Heart left ventricle (tissue), 16 donors: ENCODE measurements around the gene ATRNL1. TPM values are rescaled to one million over a fixed set of nuclear protein-coding genes. Genes with fewer than 3 reads are reported as not detected.

ENCODE experiments used
- ATAC-seq, 4 donors: fragments of 200-7000 bp; cut with Tn5 transposase; one replicate each; pipeline ENCODE4 v1.9.1; 2020 to 2022; ENCODE audit warnings: moderate library complexity in 4 of 4, mild to moderate bottlenecking in 3 of 4, moderate number of reproducible peaks in 1 of 4
- DNase-seq, 5 donors: peaks; one replicate each; pipeline ENCODE4 v3.0.0-alpha.2; 2020
- H3K27ac ChIP-seq, 12 donors: fragments of 200-600 bp; sonication (generic) in 4 of 12; one replicate each; pipeline versions ENCODE4 v1.5.0 to v1.8.0; 2016 to 2022; ENCODE audit warnings: mild to moderate bottlenecking in 2 of 12
- H3K27me3 ChIP-seq, 9 donors: fragments of 200-600 bp; sonication (generic) in 2 of 9; one replicate each; pipeline versions ENCODE4 v1.5.1 to v1.8.0; 2016 to 2022; ENCODE audit warnings: mild to moderate bottlenecking in 3 of 9
- H3K36me3 ChIP-seq, 9 donors: fragments of 200-600 bp; sonication (generic) in 2 of 9; one replicate each; pipeline versions ENCODE4 v1.5.0 to v1.8.0; 2018 to 2022; ENCODE audit warnings: mild to moderate bottlenecking in 2 of 9
- H3K4me1 ChIP-seq, 12 donors: fragments of 200-600 bp; sonication (generic) in 4 of 12; one replicate each; pipeline versions ENCODE4 v1.5.0 to v1.8.0; 2016 to 2022; ENCODE audit warnings: mild to moderate bottlenecking in 3 of 12
- H3K4me3 ChIP-seq, 12 donors: fragments of 200-600 bp; sonication (generic) in 4 of 12; one replicate each; pipeline versions ENCODE4 v1.5.0 to v1.8.0; 2017 to 2022; ENCODE audit warnings: mild to moderate bottlenecking in 9 of 12, moderate library complexity in 4 of 12
- H3K9me3 ChIP-seq, 12 donors: fragments of 200-600 bp; sonication (generic) in 4 of 12; one replicate each; pipeline versions ENCODE4 v1.5.0 to v1.8.0; 2016 to 2022; ENCODE audit warnings: mild to moderate bottlenecking in 1 of 12
- POLR2A ChIP-seq, 2 donors: fragments of 450-650 bp; IDR thresholded peaks; one replicate each; pipeline ENCODE4 v1.6.1; 2017; ENCODE audit warnings: antibody characterized with exemption in 2 of 2, mild to moderate bottlenecking in 2 of 2, moderate library complexity in 2 of 2
- WGBS, 4 donors: extraction: QIAGEN DNeasy Blood & Tissue Kit in 2 of 4; methylation state at CpG; one replicate each; pipeline versions ENCODE4 v1.1.5 to v1.1.7; 2013 to 2018; 5-methylcytosine and 5-hydroxymethylcytosine counted together
- intact Hi-C, 10 donors: fragments of 100-400 bp; cut with DNase I; formaldehyde crosslinking; loops; one replicate each; pipeline versions ENCODE4 v1.11.1 to v1.14.2; 2022
- polyA plus RNA-seq, 2 donors: library from polyadenylated mRNA; stranded (reverse); fragments of 200-250 nt; gene quantifications; one replicate each; pipeline ENCODE4 v1.2.3, GENCODE V29; 2013
- total RNA-seq, 9 donors: library from RNA; depleted of rRNA in 2 of 9; stranded (reverse); fragments of >200 nt in 2 of 9; fragmentation: NEBNext Ultra II Directional in 3 of 9; extraction: Animal tissue kit (Norgen Biotek cat#: 25700) in 3 of 9; gene quantifications; one replicate each; pipeline versions ENCODE4 v1.1.0 to v1.2.4, GENCODE V29; 2016 to 2023
- TF ChIP-seq, protein P1 (sequence below), 12 donors: fragments of 200-600 bp; sonication (generic) in 4 of 12; IDR thresholded peaks; one replicate each; pipeline versions ENCODE4 v1.5.0 to v1.8.0; 2018 to 2022; ENCODE audit warnings: antibody characterized with exemption in 12 of 12, mild to moderate bottlenecking in 5 of 12
- donor health status: ischemic (EF 13 %, LVEDD 7.1; RV severe dilation, severe dysfunction).
- donor health status: healthy with polysubstance abuse.
- donor health status: DM: no; HTN: yes; CAD: no.
- donor health status: DM: no; HTN: no; CAD: no.
- donor health status: ischemic (EF 25% LVEDD 6.9; RV normal size, moderate dysfunction).
- donor health status: ischemic (EF 25% LVEDD 5.7; RV mildly dilated, moderate dysfunction).
- donor health status: healthy.
- donor health status: DM: yes; HTN: yes; CAD: no.
- donor health status: ischemic (EF 35%, LVEDD 5.7; RV mildly dilated, moderate dysfunction).
- donor health status: nonischemic (EF 11% LVEDD 7.7; RV severe dilation, severe dysfunction).
- donor health status: DM: yes; HTN: yes; CAD: no.
- donor health status: PGD.
- donor health status: ischemic (EF 29% LVEDD 5.4; RV normal size, mild dysfunction).
- donor health status: nonischemic (EF 23%, LVEDD 6.1; RV moderate dilation, normal function).

The ATRNL1 gene
- total and polyA plus RNA-seq, 11 donors: 0.13 to 28.5 (median 3.0) TPM

- Histone ChIP-seq H3K27ac (no peak overlapping the region), H3K4me1 (peaks cover 0 to 8% (median 0%) of the 10 kb centered on the region in 12 donors), H3K4me3 (no peak overlapping the region), H3K27me3 (no peaks in the 10 kb centered on the region), H3K36me3 (no peaks in the 10 kb centered on the region), H3K9me3 (no peaks in the 10 kb centered on the region)
- ATAC-seq (no peak), DNase-seq (no peak)
- TF ChIP-seq POLR2A (IDR thresholded peaks at IDR 0.05): no peak
- TF ChIP-seq, protein P1, sequence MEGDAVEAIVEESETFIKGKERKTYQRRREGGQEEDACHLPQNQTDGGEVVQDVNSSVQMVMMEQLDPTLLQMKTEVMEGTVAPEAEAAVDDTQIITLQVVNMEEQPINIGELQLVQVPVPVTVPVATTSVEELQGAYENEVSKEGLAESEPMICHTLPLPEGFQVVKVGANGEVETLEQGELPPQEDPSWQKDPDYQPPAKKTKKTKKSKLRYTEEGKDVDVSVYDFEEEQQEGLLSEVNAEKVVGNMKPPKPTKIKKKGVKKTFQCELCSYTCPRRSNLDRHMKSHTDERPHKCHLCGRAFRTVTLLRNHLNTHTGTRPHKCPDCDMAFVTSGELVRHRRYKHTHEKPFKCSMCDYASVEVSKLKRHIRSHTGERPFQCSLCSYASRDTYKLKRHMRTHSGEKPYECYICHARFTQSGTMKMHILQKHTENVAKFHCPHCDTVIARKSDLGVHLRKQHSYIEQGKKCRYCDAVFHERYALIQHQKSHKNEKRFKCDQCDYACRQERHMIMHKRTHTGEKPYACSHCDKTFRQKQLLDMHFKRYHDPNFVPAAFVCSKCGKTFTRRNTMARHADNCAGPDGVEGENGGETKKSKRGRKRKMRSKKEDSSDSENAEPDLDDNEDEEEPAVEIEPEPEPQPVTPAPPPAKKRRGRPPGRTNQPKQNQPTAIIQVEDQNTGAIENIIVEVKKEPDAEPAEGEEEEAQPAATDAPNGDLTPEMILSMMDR (IDR thresholded peaks at IDR 0.05): no peak
- 95 to 97% (median 96%) methylated on average over 1 of the region's 1 CpG for WGBS, 4 donors
- intact Hi-C loops: no loop called here
These were observed 757.5 kb downstream of the ATRNL1 start for GRCh38 chr10:115850666-115851065.

DNA sequence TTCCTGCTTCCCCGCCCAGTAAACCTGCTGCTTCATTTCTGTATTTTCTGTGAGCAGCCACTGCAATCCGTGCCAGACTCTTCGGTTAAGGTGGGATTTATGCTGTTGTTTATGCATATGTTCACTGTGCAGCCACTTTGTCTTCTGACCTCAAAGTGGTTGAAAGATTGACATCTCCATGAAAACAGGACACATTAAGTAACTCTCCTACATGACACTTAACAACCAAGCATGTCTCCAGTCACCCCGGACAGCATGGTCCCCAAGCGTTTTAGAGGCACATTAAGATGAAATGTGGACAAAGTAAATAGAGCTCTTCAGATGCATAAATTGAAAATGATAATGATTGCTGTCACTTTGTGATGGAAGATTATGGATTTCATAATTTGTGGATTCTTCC is 758.5 kb downstream of the ATRNL1 start:
- 73 to 82% (median 77%) methylated on average over 5 of the region's 5 CpGs for WGBS, 4 donors
- Histone ChIP-seq H3K4me1 (peaks cover 0 to 8% (median 0%) of the 10 kb centered on the region in 12 donors), H3K27ac (no peak overlapping the region), H3K27me3 (no peaks in the 10 kb centered on the region), H3K4me3 (no peak overlapping the region), H3K9me3 (no peaks in the 10 kb centered on the region), H3K36me3 (no peaks in the 10 kb centered on the region)
- intact Hi-C loops: no loop called here
- DNase-seq (no peak), ATAC-seq (no peak)
- TF ChIP-seq POLR2A (IDR thresholded peaks at IDR 0.05): no peak
- TF ChIP-seq, protein P1 (IDR thresholded peaks at IDR 0.05): no peak

DNA sequence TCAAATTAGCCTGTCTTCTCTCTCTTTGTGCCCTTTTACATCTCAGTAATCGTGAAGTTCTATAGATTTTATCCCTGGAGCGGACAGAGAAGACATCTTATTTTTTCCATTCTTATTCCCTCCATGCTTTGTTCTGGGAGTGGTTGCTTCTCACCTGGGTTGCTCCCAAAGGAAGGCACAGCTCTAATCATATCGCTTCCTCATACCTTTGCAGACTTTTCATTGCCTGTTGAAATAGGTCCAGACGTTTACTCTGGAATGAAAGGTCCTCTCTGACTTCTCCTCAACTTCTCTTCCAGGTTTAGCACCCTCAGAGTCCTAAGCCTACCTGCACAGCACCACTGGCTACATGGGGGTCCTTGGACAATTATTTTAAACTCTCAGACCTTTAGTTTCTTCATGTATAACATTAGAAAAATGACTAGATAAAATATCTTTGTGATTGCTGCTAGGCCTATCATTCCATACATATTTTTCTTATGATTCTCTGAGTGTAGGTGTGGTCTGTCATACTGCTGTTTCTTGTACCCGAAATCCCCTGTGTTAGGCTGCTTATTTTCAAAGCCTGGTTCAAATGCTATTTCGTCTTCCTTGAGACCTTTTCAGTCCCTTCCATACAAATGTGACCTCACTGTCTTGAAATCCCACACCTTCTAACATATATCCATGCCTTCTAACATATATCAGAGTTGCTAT is 761.7 kb downstream of the ATRNL1 start:
- no peak for TF ChIP-seq POLR2A (IDR thresholded peaks at IDR 0.05)
- TF ChIP-seq, protein P1 (IDR thresholded peaks at IDR 0.05): no peak
- no peaks in the 10 kb centered on the region for H3K36me3 ChIP-seq
- H3K27me3 ChIP-seq: no peaks in the 10 kb centered on the region
- no peak overlapping the region for H3K4me3 ChIP-seq
- no peaks in the 10 kb centered on the region for H3K9me3 ChIP-seq
- peaks cover 0 to under 1% (median 0%) of the 10 kb centered on the region in 12 donors for H3K4me1 ChIP-seq
- DNase-seq: no peak
- H3K27ac ChIP-seq: no peak overlapping the region
- WGBS, 4 donors: 72 to 80% (median 75%) methylated on average over 6 of the region's 6 CpGs
- ATAC-seq: no peak
- intact Hi-C loops: no loop called here

DNA sequence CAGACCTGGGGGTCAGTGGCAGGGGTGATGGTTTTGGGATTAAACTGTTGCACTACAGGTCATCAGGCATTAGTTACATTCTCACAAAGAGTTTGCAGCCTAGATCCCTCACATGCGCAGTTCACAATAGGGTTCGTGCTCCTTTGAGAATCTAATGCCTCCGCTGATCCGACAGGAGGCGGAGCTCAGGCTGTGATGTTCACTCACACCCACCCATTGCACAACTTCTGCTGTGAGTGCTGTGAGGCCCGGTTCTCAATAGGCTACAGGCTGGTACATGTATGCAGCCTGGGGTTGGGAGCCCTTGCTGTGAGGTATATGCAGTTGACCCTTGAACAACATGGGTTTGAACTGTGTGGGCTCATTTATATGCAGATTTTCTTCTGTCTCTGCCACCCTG is 763.4 kb downstream of the ATRNL1 start:
- no peak for TF ChIP-seq POLR2A (IDR thresholded peaks at IDR 0.05)
- TF ChIP-seq, protein P1 (IDR thresholded peaks at IDR 0.05): no peak
- 80 to 89% (median 85%) methylated on average over 6 of the region's 6 CpGs for WGBS, 4 donors
- no peaks in the 10 kb centered on the region for H3K27me3 ChIP-seq
- H3K9me3 ChIP-seq: no peaks in the 10 kb centered on the region
- H3K4me1 ChIP-seq: no peaks in the 10 kb centered on the region
- intact Hi-C loops: no loop called here
- ATAC-seq (no peak), DNase-seq (no peak)
- no peak overlapping the region for H3K4me3 ChIP-seq
- H3K27ac ChIP-seq: no peak overlapping the region
- H3K36me3 ChIP-seq: no peaks in the 10 kb centered on the region
